Mesodermal cell (in vitro differentiated cells): ENCODE results near the gene EXOC8.

Experiments used
- H3K27ac ChIP-seq: 2 replicates; pipeline ENCODE4 v1.7.0; 2013; ENCODE audit warnings: mild to moderate bottlenecking, low read depth, low read length, moderate library complexity; ENCODE audit not compliant: severe bottlenecking
- H3K36me3 ChIP-seq: 2 replicates; pipeline ENCODE4 v1.7.1; 2013; ENCODE audit warnings: mild to moderate bottlenecking, low read length, moderate library complexity; ENCODE audit not compliant: control insufficient read depth, insufficient read depth
- H3K4me1 ChIP-seq: one replicate; pipeline ENCODE4 v1.7.1; 2013; ENCODE audit warnings: mild to moderate bottlenecking, low read length; ENCODE audit not compliant: insufficient read depth, control insufficient read depth, poor library complexity, severe bottlenecking
- H3K4me3 ChIP-seq: 2 replicates; pipeline ENCODE4 v1.7.0; 2013; ENCODE audit warnings: low read length, control low read depth, mild to moderate bottlenecking; ENCODE audit not compliant: insufficient read depth, poor library complexity, severe bottlenecking; ENCODE audit errors: extremely low read depth
- H3K9me3 ChIP-seq: 2 replicates; pipeline ENCODE4 v1.7.1; 2013; ENCODE audit warnings: mild to moderate bottlenecking, low read length, moderate library complexity; ENCODE audit not compliant: control insufficient read depth
- WGBS, 2 experiments: methylation state at CpG; one replicate each; pipeline ENCODE4 v1.1.5; 2013; ENCODE audit warnings: missing lambda C conversion rate in 2 of 2; ENCODE audit not compliant: insufficient coverage in 2 of 2; 5-methylcytosine and 5-hydroxymethylcytosine counted together

The EXOC8 gene

DNA sequence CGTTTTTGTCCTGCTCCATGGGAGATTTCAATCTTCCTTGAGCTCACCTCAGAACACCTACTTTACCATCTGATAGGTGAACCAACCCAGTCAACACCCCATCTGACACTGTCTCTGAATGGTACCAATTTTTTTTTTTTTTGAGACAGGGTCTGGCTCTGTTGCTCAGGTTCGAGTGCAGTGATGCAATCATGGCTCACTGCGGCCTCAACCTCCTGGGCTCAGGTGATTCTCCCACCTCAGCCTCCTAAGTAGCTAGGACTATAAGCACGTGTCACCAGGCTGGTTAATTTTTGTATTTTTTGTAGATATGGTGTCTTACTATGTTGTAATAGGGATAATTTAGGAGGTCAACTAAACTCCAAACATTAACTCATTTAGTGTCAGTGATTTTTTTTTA, 36.7 kb upstream of the EXOC8 start:
- Histone ChIP-seq H3K27ac (no peak overlapping the region), H3K4me1 (peaks cover 17% of the 10 kb centered on the region), H3K9me3 (no peaks in the 10 kb centered on the region), H3K36me3 (peaks cover 10% of the 10 kb centered on the region), H3K4me3 (no peak overlapping the region)
- WGBS, 2 experiments: 100% methylated on average over 1 to 2 of the region's 4 CpGs

DNA sequence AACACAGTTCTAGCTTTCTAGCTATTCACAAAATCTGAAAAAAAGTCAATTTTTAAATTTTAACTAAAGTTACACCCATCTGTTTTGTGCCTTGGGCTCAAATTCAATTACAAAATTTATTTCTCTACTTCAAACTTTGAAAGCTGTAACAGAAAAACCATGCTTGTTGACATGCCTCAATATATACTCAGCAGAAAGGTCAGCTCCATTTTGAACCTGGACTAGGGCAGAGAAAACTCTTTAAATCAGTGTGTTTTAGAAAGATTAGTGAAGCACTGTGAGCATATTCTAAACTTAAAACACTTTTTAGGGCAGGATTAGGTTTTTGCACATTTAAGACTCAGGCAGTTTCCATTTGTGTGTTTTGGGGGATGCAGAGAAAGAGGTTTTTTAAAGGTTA, 34.8 kb upstream of the EXOC8 start:
- H3K36me3 ChIP-seq: peaks cover 15% of the 10 kb centered on the region
- no peaks in the 10 kb centered on the region for H3K9me3 ChIP-seq
- H3K4me3 ChIP-seq: no peak overlapping the region
- peaks cover 9% of the 10 kb centered on the region for H3K4me1 ChIP-seq
- H3K27ac ChIP-seq: no peak overlapping the region

DNA sequence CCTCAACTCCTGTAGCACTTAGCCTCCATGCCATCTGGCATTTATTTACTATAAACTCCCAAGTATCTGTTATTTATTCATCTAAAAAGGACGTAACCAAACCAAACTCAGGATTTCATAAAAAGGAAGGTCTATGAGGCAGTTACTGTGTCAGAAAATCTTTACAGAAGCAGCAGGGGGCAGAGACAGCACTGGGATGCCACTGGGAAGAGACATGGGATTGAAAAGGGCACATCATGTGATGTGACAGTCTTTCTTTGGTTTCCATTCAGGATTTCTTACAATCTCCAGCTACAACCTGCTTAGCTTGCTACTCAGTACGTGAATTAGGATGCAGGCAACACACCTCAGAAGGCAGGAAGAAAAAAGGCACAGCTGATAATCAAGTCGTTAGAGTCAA, 31.6 kb upstream of the EXOC8 start:
- Histone ChIP-seq H3K9me3 (no peaks in the 10 kb centered on the region), H3K36me3 (peaks cover 34% of the 10 kb centered on the region), H3K27ac (no peak overlapping the region), H3K4me1 (no peaks in the 10 kb centered on the region), H3K4me3 (no peak overlapping the region)
- WGBS, 2 experiments: 82 to 83% methylated on average over 1 to 3 of the region's 3 CpGs

DNA sequence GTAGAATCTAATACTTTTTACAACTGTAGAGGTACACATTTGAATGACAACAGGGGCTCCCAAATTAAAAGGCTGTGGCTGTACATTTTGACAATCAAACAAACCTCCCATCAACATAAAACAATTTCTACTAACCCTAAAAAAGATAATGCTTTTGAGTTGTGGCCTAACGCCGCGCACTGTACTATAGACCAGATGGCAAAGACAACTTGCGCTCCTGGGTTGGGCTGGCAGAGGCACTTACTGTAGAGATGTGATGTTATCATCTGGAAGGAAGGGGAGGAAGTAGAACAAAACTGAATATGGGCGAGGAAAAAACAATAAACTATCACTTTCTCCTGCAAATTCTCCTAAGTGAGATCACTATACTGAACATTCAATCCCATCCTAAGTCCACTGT, 26.5 kb upstream of the EXOC8 start:
- Histone ChIP-seq H3K4me1 (no peaks in the 10 kb centered on the region), H3K4me3 (no peak overlapping the region), H3K36me3 (peaks cover 45% of the 10 kb centered on the region), H3K27ac (no peak overlapping the region), H3K9me3 (no peaks in the 10 kb centered on the region)
- 97% methylated on average over 4 of the region's 5 CpGs; no CpG with 5 or more reads in 1 of the 2 experiments for WGBS, 2 experiments

DNA sequence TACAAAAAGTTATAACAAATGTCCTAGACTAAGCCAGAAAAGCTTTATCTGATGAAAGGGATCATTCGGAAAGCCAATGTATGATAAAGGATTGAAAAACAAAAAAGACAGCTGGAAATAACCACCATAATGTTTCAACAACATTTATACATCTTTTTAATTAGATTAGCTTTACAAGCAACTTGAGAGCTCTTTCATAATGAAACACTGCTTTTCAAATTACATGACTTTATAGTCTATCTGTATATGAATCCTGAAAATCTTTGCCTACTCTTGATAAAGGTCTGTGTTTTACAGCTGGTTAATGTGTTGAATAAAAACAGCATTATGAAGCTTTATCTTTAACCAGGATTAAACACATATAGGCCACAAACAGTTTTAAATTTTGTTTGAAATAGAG, 26.0 kb upstream of the EXOC8 start:
- Histone ChIP-seq H3K36me3 (peaks cover 43% of the 10 kb centered on the region), H3K4me1 (no peaks in the 10 kb centered on the region), H3K9me3 (no peaks in the 10 kb centered on the region), H3K27ac (no peak overlapping the region), H3K4me3 (no peak overlapping the region)
- no CpG with 5 or more reads among the region's 1 CpG for WGBS, 2 experiments

DNA sequence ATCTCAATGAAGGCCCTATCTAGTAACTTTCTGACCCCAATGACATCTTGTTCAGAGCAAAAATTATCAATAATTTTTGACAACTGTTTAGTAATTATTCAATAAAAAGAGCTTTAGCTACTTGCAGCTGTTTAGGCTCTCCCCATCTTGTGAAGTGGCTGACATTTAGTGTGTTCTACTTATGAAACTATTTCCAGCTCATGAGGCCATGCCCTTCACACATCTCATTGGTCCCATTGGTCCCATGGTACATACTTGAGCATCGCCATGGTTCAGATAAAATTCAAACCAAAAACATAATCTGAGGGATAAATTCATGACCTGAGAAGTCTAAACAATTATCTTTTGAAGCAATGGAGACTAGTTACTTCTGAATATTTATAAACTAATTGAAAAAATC, 24.7 kb upstream of the EXOC8 start:
- Histone ChIP-seq H3K27ac (no peak overlapping the region), H3K9me3 (no peaks in the 10 kb centered on the region), H3K4me1 (no peaks in the 10 kb centered on the region), H3K4me3 (no peak overlapping the region), H3K36me3 (peaks cover 42% of the 10 kb centered on the region)
- no CpG with 5 or more reads among the region's 1 CpG for WGBS, 2 experiments

DNA sequence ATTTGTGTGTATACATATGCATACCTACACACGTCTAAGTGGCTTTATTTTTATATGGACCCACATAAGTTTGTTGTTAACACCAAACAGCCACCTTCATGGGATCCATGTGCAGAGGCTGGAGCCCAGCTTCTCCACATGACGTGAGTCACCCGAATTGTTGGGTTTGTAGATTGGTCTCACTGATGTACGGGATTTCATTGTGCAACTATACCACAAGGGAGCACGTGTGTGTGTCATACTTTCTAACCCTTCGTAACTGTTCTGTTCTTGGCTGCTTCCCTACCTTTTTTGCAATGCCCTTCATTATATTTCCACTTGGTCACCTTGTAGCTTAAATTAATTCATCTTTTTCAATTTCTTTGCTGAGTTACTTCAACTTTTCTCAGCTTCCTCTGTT, 21.5 kb upstream of the EXOC8 start:
- peaks cover 22% of the 10 kb centered on the region for H3K36me3 ChIP-seq
- H3K9me3 ChIP-seq: no peaks in the 10 kb centered on the region
- H3K27ac ChIP-seq: no peak overlapping the region
- WGBS, 2 experiments: 95 to 98% methylated on average over 4 to 5 of the region's 6 CpGs
- H3K4me1 ChIP-seq: no peaks in the 10 kb centered on the region
- H3K4me3 ChIP-seq: no peak overlapping the region

DNA sequence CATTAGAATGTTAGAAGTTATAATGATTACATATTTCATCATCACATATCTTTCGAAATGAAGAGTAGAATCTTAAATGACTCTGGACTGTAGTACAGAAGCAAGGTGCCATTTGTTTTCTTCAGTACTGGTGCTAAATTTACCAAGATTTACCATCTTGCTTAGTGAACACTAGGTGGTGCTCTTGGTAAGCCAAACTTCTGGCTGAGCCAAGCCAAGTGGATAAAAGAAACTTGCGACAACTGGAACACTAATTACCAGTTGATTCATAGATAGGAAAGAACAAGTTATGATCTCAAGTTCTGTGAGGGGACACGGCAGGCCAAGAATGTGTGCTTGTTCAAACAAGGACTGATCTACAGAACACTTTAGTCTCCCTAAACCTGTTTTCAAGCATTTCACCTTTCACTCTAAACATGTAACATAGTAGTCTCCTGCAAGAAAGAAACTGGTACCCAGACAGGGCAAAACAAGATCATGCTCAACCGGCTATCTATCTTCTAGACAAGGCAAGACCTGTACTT, 20.2 kb upstream of the EXOC8 start:
- WGBS, 2 experiments: 28% methylated on average over 2 of the region's 4 CpGs; no CpG with 5 or more reads in 1 of the 2 experiments

DNA sequence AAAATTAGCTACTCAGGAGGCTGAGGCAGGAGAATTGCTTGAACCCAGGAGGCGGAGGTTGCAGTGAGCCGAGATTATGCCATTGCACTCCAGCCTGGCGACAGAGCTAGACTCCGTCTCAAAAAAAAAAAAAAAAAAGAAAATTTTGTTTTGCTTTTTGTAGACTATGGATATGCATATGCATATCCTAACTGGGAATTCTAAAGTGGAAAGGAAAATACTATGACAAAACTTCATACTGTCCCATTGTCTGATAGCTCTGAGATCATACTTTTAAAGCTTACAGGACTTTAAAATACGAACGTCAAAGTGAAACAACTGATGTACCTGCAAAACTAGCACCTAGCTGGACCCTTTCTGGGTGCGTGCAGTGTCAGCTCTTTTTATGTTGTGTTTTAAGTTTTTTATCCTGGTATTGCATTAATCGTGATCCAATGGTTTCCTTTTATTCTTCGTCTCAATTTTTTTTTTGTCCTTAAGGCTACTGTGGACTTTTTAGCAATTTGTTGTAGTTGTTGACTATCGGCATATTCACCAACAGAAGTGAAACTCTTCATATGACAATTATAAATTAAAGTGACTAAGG, 19.6 kb upstream of the EXOC8 start:
- H3K4me1 ChIP-seq: no peaks in the 10 kb centered on the region
- H3K9me3 ChIP-seq: no peaks in the 10 kb centered on the region
- no peak overlapping the region for H3K27ac ChIP-seq
- H3K36me3 ChIP-seq: peaks cover 23% of the 10 kb centered on the region
- H3K4me3 ChIP-seq: no peak overlapping the region
- WGBS, 2 experiments: 83 to 95% methylated on average over 2 to 4 of the region's 10 CpGs

More for the DNA sequence above, 20.2 kb upstream of the EXOC8 start:
- Histone ChIP-seq H3K4me3 (no peak overlapping the region), H3K27ac (no peak overlapping the region), H3K4me1 (no peaks in the 10 kb centered on the region), H3K9me3 (no peaks in the 10 kb centered on the region), H3K36me3 (peaks cover 19% of the 10 kb centered on the region)

DNA sequence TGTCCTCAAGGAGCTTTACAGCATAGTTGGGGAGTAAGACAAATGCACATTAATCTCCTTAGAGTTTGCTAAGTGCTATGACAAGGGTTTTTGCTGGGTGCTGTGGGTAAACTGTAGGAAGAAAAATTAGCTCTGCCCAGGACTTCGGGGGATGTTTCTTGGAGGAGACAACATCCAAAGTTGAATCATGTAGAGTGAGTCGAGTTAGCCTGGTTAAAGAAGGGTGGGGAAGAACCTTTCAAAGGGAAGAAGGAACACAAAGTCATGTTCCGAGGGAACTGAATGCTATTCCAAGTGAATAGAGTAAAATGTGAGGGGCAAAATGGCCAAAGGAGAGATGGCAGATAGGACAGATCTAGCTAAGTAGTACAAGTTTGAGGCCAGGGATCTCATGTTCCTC, 17.5 kb upstream of the EXOC8 start:
- Histone ChIP-seq H3K4me3 (no peak overlapping the region), H3K27ac (no peak overlapping the region), H3K9me3 (no peaks in the 10 kb centered on the region), H3K4me1 (no peaks in the 10 kb centered on the region), H3K36me3 (peaks cover 26% of the 10 kb centered on the region)
- 93 to 96% methylated on average over 3 of the region's 3 CpGs for WGBS, 2 experiments

DNA sequence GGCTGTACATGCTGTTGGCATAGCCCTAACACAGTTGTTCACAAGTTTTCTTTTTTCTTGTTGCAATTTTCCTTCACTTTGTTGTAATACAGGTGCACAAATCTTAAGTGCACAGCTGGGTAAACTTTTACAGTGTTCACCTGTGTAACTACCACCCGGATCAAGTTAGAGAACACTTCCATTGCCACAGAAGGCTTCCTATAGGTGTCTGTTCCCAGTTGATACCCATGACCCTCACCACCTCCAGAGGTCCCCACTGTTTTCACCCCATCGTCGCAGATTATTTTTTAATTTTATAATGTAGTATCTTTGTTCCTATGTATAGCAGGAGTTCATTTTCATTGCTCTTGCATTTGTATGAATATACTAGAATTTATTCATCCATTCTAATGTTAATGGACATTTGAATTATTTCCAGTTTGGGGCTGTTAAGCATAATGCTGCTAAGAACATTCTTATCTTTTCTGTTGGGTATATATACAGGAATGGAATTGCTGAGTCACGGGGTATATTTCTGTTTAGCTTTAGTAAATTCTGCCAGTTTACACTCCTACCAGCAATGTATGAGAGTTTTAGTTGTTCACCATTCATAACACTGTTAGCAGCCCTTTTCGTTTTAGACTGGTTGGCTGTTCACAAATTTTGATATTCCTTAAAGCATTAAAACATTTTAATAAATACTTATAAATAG, 16.8 kb upstream of the EXOC8 start:
- Histone ChIP-seq H3K9me3 (no peaks in the 10 kb centered on the region), H3K4me3 (no peak overlapping the region), H3K27ac (no peak overlapping the region), H3K36me3 (peaks cover 33% of the 10 kb centered on the region), H3K4me1 (no peaks in the 10 kb centered on the region)
- WGBS, 2 experiments: 75 to 90% methylated on average over 1 of the region's 5 CpGs
